Measurements from ENCODE around the gene VIPAS39. TPM values are rescaled to one million over a fixed set of nuclear protein-coding genes. Genes with fewer than 3 reads are reported as not detected.
A peak's percentile ranks its signal among the peaks of the same experiment; 100 is the strongest.

Gene VIPAS39
- total and polyA plus RNA-seq, 2 of the 13 experiments (the other 11 are each of a cell fraction or from before 2014, with no cell fraction given) = 13.3 to 21.5 TPM

GRCh38 chr14:77457522-77458248 lies at the start of gene VIPAS39, which contains the start of gene AHSA1 (continued):
- TF ChIP-seq, protein P1, sequence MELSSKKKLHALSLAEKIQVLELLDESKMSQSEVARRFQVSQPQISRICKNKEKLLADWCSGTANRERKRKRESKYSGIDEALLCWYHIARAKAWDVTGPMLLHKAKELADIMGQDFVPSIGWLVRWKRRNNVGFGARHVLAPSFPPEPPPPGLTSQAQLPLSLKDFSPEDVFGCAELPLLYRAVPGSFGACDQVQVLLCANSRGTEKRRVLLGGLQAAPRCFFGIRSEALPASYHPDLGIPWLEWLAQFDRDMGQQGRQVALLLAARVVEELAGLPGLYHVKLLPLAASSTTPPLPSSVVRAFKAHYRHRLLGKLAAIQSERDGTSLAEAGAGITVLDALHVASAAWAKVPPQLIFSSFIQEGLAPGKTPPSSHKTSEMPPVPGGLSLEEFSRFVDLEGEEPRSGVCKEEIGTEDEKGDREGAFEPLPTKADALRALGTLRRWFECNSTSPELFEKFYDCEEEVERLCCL (CRISPR knock-in tag; IDR thresholded peaks at IDR 0.05; ENCODE audit: borderline replicate concordance) = no peak
- TF ChIP-seq NCOA1 (CRISPR knock-in tag; IDR thresholded peaks at IDR 0.05) (0 out of 2 replicates have a peak, but pooled peaks have one; percentile 14), ZNF335 (CRISPR knock-in tag; IDR thresholded peaks at IDR 0.05) (peak; percentile 81; the same call in 1 of the 2 replicates), ZNF670 (CRISPR knock-in tag; IDR thresholded peaks at IDR 0.05; ENCODE audit: borderline replicate concordance) (0 out of 2 replicates have a peak, but pooled peaks have one; percentile 27), POLR2A (IDR thresholded peaks at IDR 0.05; ENCODE audit: insufficient read depth in 1 of 2, low read depth in 2 of 2, low read length in 2 of 2) (peak; percentile 77 to 90), ZNF224 (CRISPR knock-in tag; IDR thresholded peaks at IDR 0.05) (0 out of 2 replicates have a peak, but pooled peaks have one; percentile 51), ZNF556 (CRISPR knock-in tag; IDR thresholded peaks at IDR 0.05; ENCODE audit: borderline replicate concordance) (no peak; the same call in 1 of the 2 replicates), MAZ (IDR thresholded peaks at IDR 0.05; ENCODE audit: borderline replicate concordance, low read depth, low read length) (peak; percentile 81), MAZ (CRISPR knock-in tag; IDR thresholded peaks at IDR 0.05; ENCODE audit: low read depth) (peak; percentile 58; the same call in 1 of the 2 replicates), ZNF75D (CRISPR knock-in tag; IDR thresholded peaks at IDR 0.05; ENCODE audit: borderline replicate concordance) (0 out of 2 replicates have a peak, but pooled peaks have one; percentile 12), ZNF704 (CRISPR knock-in tag; IDR thresholded peaks at IDR 0.05; ENCODE audit: borderline replicate concordance) (no peak), SMARCC2 (IDR thresholded peaks at IDR 0.05) (no peak), PITX1 (CRISPR knock-in tag; IDR thresholded peaks at IDR 0.05) (0 out of 2 replicates have a peak, but pooled peaks have one; percentile 9), HES4 (CRISPR knock-in tag; IDR thresholded peaks at IDR 0.05; ENCODE audit: borderline replicate concordance) (no peak), YEATS4 (CRISPR knock-in tag; IDR thresholded peaks at IDR 0.05; ENCODE audit: borderline replicate concordance) (0 out of 2 replicates have a peak, but pooled peaks have one; percentile 20), ZFP82 (CRISPR knock-in tag; IDR thresholded peaks at IDR 0.05; ENCODE audit: borderline replicate concordance) (no peak), NCOA5 (CRISPR knock-in tag; IDR thresholded peaks at IDR 0.05) (no peak), CAMTA2 (CRISPR knock-in tag; IDR thresholded peaks at IDR 0.05; ENCODE audit: borderline replicate concordance) (0 out of 2 replicates have a peak, but pooled peaks have one; percentile 80), ZNF326 (CRISPR knock-in tag; IDR thresholded peaks at IDR 0.05; ENCODE audit: borderline replicate concordance) (no peak), MAX (IDR thresholded peaks at IDR 0.05) (peak; percentile 60), SOX13 (IDR thresholded peaks at IDR 0.05) (no peak), SOX13 (CRISPR knock-in tag; conservative IDR thresholded peaks at IDR 0.05 in 1 of 2, IDR thresholded peaks at IDR 0.05 in 1 of 2) (peak in 1 of 2 experiments; percentile 12; a peak in 1 of 4 replicates), ZMYM3 (CRISPR knock-in tag; IDR thresholded peaks at IDR 0.05) (0 out of 2 replicates have a peak, but pooled peaks have one; percentile 28), SUZ12 (IDR thresholded peaks at IDR 0.05; ENCODE audit: low read depth, low read length) (peak; percentile 94)
- TF ChIP-seq, protein P2, sequence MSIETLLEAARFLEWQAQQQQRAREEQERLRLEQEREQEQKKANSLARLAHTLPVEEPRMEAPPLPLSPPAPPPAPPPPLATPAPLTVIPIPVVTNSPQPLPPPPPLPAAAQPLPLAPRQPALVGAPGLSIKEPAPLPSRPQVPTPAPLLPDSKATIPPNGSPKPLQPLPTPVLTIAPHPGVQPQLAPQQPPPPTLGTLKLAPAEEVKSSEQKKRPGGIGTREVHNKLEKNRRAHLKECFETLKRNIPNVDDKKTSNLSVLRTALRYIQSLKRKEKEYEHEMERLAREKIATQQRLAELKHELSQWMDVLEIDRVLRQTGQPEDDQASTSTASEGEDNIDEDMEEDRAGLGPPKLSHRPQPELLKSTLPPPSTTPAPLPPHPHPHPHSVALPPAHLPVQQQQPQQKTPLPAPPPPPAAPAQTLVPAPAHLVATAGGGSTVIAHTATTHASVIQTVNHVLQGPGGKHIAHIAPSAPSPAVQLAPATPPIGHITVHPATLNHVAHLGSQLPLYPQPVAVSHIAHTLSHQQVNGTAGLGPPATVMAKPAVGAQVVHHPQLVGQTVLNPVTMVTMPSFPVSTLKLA (IDR thresholded peaks at IDR 0.05) = peak; percentile 33; the same call in 1 of the 2 replicates
